Stimulated activated CD4-positive, alpha-beta T cell treated with anti-CD3 and anti-CD28 coated beads, TNF-alpha, amount 100 ng/mL, for 1 hour (primary cell): Measurements from ENCODE around the gene IPO4.
A peak's percentile ranks its signal among the peaks of the same experiment; 100 is the strongest.
"Not testable (repeated sequence)": the region's sequence is repeated elsewhere in the genome, so short reads cannot be mapped to it uniquely, and the experiment has no call there.

Experiments
- DNase-seq, 3 donors: peaks; one replicate each; pipeline ENCODE4 v3.0.0-alpha.2; 2020; ENCODE audit warnings: low read depth in 3 of 3, low spot score in 1 of 3

Gene IPO4

GRCh38 chr14:24188251-24189058, at the start of gene IPO4:
Gene IPO4, minus strand, starts transcription at chr14:24188816. Its CDS starts 29 bp downstream, at chr14:24188787.
- peak; percentile 84 to 92 (median 92) for DNase-seq

DNA sequence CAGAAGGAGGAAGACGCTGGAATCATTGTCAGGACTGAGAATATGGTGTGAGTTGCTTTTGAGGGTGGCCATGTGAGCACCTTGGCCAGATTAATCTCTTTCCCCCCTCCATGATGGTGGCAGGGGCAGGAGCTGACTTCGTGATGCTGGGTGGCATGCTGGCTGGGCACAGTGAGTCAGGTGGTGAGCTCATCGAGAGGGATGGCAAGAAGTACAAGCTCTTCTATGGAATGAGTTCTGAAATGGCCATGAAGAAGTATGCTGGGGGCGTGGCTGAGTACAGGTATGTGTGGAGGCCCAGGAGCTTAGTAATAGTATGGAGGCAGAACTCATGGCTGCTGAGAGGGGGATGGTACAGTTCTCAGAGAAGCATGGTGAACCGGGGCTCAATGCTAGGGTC, 49.5 kb upstream of the IPO4 start:
- no peak for DNase-seq

- DNase-seq, result no peak
Measured at GRCh38 chr14:24237463-24237955, 48.9 kb upstream of the IPO4 start.

DNA sequence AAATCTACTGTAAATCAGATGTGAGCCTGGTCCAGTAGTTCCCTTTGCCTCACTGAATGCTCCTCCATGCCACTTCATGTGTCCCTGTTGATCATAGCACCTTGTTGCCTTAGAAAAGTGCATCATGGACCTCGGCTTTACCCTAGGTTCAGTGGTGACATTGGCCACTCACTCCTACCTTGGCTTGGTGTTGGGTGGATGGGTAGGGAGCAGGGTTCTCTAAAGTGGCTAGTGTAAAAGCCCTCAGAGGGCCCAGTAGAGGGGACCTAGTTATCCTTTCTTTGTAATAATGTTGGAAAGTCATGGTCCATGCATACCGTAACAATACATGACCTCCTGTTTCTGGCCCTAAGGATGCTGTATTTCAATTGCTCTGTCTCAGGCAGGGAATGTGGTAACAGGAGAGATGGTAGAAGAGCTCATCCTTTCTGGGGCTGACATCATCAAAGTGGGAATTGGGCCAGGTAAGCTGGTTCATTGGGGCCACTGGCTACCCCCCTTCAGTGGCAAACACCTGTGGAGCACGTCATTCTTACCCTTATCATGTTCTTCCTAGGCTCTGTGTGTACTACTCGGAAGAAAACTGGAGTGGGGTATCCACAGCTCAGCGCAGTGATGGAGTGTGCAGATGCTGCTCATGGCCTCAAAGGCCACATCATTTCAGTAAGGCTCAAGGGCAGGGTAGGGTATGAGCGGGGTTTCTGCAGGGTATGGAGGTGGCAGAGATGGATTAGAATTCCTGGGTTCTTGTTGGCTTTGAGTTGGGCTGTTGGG, 48.3 kb upstream of the IPO4 start:
- DNase-seq, result no peak

- DNase-seq, result no peak
Measured at GRCh38 chr14:24235804-24236688, 47.4 kb upstream of the IPO4 start.

- DNase-seq, result no peak
Measured at GRCh38 chr14:24234095-24235005, 45.7 kb upstream of the IPO4 start.

- no peak for DNase-seq
Measured at GRCh38 chr14:24233538-24233866, 44.9 kb upstream of the IPO4 start.

DNA sequence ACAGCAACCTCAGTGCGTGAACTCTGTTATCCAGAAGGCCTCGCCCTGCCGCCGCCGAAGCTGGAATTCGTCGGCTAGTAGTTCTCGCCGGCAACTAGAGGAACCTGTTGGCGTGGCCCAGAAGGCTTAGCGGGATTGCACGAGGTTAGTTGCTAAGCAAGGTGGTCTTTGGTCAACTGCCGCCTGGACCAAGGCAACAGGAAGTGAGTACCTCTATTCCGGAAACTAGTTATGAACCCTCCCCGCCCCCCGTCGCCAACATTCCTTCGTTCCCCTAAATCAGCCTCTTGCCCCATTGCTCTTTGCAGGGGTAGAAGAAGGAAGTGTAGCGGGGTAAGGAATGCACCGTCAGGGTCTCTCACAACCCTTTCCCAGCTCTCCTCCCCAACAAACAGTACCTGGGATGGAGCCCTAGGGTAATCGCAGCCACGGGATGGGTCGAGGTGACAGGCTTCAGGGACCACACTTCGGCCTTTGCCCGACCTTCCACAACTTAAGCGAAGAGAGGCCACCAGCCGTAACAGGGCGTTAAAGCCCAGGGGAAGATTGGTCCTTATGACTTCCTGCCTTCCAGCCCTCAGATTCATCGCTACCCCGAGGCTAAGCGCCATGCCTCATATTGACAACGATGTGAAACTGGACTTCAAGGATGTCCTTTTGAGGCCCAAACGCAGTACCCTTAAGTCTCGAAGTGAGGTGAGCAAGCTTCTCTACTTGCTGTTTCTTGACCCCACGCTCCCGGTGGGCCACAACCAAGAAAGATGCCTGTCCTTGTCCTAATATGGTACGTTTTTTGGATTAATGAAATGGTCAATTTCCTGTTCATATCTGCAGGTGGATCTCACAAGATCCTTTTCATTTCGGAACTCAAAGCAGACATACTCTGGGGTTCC, 44.3 kb upstream of the IPO4 start, which contains the start of gene GMPR2:
GMPR2 (plus strand) TSS at position 285 of the 893 bp plus-strand sequence; CDS start at position 610, 325 bp downstream.
- no peak for DNase-seq

DNA sequence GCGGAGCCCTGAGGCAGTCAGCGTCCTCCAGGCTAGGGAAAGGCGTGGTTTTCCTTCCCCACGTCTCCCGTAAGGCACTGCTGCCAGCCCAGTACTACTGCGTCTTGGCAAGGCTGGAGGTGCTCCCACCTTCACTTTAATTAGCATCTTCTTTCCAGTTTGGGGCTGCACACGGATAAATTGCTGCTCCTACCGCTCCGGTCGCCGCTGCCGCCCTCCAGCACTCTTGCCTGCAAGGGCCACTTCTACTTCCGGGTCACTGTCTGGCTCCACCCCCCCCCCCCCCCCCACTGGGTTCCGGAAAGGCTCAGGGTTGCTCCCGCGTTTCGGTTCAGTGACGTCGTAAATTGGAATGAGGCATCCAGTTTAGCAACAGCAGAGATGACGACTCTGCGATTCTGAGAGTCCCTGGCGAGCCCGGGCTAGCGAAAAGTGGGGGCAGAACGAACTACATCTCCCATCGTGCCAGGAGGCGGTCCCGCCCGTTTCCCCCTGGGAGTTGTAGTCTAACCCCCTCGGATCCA, 43.6 kb upstream of the IPO4 start, which contains the start of gene NEDD8:
NEDD8 (minus strand) TSS at position 247 of the 524 bp plus-strand sequence; CDS start at position 147, 100 bp downstream.
- peak; percentile 64 to 79 (median 70) for DNase-seq

- no peak for DNase-seq
Measured at GRCh38 chr14:24231263-24232120, 42.9 kb upstream of the IPO4 start.

- DNase-seq, result no peak
Measured at GRCh38 chr14:24228902-24229301, 40.3 kb upstream of the IPO4 start.

GRCh38 chr14:24226473-24226872, 37.9 kb upstream of the IPO4 start:
- no peak for DNase-seq

GRCh38 chr14:24224618-24225071, 36.0 kb upstream of the IPO4 start:
- DNase-seq, result no peak

DNA sequence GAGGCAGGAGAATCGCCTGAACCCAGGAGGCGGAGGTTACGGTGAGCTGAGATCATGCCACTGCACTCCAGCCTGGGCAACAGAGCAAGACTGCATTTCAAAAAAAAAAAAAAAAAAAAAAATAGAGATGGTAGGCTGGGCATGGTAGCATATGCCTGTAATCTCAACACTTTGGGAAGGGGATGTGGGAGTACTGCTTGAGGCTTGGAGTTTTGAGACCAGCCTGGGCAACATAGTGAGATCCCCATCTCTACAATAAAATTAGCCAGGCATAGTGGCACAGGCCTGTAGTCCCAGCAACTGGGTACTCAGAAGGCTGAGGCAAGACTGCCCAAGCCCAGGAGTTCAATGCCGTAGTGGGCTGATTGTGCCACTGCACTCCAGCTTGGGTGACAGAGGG, 34.4 kb upstream of the IPO4 start:
- not testable (repeated sequence) for DNase-seq

DNA sequence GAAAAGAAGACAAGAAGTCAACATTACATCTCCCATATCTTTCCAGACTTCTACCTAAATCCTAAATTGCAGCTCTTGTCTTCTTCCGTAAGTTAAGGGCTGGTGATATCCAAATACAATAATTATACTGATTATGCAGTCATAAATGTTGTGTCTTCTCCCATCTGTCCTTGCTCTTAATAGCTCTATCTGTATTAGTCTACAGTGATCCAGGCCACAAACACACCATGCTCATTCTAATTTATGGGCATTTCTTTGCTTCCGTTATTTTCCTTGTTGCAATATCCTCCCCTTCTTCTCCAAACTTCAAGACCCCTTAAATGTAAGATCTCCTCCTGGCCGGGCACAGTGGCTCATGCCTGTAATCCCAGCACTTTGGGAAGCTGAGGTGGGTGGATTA, 30.9 kb upstream of the IPO4 start:
- DNase-seq, result no peak

GRCh38 chr14:24219080-24219479, 30.5 kb upstream of the IPO4 start:
- DNase-seq, result no peak

DNA sequence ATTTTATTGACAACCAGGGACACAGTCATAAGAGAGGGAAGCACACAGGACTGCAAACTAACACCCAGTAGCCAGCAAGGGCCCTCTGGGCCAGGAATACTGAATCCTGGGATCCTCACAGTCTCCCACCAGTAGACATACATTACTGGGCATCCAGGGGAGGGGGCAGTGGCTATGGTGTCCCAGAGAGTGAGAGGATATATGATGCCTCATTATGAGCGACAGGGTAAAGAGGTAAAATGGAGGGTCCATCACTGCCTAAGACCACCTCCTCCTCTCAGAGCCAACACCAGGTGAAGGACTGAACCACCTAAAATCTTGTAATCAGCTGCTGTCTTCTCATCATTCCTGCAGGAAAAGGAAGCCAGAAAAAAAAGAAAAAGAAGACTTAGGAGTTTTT, 28.3 kb upstream of the IPO4 start:
- DNase-seq, result not testable (repeated sequence)

DNA sequence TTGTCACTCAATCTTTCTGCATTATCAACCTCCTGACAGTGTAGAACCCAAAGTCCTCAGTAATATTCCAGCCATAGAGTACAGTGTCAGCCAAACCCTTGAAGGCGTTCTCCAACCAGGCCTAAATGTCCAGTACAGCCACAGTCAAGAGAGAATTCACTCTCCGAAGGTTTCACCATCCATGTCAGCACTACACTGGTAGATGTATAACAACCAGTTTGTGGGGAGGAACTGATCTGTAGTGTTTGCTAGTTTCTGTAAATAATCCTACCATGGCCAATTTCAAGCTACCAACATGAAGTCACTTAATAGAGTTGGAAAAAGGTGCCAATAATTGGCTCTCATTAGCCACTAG, 27.7 kb upstream of the IPO4 start:
- no peak for DNase-seq
